Hematopoietic multipotent progenitor cell treated with erythropoietin and hydrocortisone succinate and interleukin-3 and kit ligand, for 6 days (in vitro differentiated cells): ENCODE measurements around the gene TMEM266.

Experiments
- DNase-seq: peaks from one replicate; pipeline ENCODE4 v3.0.0-alpha.2; 2015

The TMEM266 gene

DNA sequence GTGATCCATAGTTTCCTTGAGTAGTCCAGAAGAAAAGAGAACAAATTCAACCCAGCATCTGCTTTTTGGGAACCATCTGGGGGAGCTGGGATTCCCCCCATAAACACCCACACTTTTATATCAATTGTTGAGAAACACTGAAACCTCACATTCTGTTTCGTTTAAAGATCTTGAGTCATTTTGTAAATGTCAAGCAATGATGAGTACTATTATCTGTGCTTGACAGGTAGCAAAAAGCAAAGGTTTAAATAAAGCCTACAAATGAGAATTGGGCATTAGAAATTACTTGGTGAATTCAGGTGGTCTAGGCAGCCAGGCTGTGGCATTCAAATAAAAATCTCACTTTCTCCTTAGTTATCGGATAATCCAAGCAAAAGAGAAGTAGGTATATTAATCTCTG lies 75.7 kb downstream of the TMEM266 start:
- DNase-seq: no peak

DNA sequence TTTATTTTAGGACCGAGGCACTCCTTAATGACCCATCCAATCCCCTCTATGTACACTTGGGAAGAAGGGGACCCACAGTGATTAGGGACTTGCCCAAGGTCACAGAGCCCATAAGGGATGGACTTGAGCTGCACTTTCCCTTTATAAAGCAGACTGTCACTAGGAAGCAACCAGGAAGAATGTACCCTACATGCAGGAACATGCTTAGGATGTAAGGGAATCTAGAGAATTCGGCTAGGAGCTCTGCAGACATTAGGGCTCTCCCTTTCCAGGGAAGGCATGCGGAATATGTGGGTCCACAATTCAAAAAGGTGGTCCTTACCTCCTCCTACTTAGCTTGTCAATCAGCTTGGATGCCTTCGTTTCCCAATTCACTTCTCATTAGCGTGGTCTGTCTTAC lies 78.7 kb downstream of the TMEM266 start:
- DNase-seq: no peak

DNA sequence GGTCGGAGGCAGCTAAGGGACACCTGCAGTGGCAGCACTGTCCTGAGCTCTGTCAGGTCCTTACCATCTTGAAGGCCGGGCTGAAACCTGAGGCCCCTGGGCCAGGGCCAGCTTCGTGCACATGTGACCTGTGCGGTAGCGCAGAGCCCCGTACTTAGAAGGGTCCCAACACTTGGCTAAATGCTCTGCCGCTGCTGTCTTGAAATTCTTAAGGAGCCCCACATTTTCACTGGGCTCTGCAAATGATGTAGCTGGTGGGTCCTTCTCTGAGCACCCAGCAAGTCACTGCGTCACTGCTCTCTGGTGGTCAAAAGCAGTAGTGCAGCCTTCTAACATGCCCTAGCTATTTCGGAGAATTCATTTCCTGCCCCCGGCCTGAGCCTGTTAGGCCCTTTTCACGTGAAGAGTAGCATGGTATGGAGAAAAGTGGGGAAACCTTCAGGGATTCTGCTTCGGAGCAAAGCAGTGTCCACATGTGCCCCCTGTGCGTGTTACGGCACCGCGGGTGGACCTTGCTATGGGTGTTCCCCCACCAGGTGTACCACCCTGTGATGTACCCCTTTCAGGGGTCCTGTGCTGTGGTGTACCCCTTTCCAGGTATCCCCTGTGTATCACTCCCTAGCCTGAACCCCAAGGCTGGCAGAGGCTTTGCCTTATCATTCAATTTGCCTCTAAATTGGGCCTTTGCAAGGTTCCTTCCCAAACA lies 79.7 kb downstream of the TMEM266 start:
- DNase-seq: peak; percentile 89

DNA sequence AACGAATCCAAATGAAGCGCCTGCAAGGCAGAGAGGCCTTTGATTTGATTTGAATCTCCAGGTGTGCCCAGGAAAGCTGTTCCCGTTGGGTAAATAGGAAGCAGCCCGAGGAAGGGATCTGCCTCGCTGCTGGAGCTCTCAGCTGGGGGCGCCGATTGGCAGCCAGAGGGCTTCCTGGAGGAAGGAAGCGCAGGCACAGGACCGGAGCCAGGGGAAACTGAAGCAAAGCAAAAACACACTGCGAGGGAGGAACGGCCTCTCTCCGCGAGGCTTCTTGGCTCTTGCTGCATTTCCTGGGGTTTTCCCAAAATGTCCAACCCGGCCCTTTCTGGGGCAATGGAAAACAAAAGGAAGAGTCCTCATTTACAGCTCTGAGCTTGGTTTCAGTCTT lies 80.3 kb downstream of the TMEM266 start:
- DNase-seq: no peak

DNA sequence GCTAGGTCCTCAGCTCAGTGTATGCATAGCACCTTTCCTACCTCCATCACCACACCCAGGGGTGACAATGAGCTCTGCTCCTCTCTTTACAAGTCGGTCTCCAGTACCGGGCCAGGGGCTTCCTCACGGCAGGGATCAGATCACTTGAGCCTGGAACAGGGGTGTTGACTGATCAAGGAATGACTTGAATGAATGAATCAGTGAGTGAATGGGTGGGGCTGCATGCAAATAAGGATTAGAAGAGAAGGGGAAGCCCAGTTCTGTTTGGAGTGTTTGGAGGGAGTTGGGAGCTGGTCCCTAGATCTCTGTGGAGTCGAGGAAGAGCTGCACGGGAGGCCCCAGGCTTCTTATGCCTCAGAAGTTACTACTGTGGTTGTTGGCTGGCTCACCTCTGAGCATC lies 87.0 kb downstream of the TMEM266 start:
- DNase-seq: no peak

DNA sequence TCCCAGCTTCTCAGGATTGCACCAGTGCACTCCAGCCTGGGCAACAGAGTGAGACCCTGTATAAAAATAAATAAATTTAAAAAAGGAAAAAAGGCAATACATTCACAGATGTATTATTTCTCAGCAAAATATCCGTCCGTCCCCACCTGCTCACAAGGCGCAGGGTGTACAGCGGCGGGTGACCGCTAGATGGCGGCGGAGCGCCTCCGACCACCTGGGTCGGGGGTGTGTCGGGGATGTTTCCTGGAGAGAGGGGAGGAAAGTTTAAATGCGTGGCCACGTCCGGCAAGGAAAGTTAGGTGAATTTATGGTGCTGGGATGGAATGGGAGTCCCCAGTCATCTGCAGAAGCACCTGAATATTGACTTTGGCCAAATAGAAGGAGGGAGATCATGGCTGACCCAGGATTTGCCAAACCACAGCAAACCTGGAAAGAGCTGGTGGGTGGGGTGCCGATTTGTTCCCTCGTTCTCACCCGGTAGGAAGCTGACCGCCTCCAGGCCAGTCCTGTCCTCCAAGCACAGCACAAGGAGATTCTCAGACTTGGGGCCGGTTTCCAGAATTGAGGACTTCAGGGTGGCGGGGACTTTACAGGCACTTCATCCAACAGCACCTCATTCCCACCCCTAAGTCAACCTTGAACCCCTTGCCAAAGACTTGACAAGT lies 88.3 kb downstream of the TMEM266 start:
- DNase-seq: peak; percentile 58

DNA sequence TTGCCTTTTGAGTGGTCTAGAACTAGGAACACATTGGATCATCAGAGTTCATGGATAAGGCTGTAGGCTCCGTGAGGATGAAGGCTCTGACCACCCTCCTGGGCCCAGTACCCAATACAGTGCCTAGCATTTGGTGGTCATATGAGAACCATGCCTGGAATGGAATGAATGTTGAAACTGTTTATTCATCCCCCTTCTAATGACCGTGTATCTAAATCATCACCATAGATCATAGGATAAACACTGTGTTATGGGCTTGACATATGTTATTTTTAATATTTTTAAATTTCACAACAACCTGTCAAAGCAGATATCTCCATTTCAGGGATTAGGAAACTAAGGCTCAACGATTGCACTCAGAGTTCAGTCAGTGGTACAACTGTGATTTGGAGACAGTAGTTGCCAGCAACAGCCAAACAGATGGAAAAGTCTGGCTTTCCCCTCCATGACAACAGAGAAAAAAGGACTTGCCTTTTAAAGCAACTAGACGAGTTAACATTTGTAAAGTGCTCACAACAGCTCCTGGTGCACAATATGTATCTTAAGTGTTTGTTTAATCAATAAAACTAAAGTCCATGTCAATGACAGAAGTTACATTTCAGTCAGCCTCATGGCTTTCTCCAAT lies 89.6 kb downstream of the TMEM266 start:
- no peak for DNase-seq

DNA sequence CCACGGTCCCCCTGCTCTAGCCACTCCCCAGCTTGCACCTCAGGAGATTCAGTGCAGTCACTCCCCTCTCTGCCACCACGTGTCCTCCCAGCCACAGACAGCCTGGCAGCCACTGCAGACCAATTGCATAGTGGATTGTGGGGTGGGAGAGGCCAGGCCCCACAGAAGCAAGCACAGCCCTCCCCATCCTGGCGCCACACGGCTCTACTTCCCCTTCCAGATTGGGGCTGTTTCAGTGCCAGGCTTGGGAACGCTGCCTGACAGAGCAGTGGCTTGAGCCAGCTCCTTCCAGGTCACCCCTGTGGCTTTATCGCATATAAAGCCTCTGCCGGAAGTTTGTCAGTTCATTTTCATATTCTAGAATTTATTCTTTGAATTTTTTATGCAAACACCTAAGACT lies 90.7 kb downstream of the TMEM266 start:
- peak; percentile 47 for DNase-seq

DNA sequence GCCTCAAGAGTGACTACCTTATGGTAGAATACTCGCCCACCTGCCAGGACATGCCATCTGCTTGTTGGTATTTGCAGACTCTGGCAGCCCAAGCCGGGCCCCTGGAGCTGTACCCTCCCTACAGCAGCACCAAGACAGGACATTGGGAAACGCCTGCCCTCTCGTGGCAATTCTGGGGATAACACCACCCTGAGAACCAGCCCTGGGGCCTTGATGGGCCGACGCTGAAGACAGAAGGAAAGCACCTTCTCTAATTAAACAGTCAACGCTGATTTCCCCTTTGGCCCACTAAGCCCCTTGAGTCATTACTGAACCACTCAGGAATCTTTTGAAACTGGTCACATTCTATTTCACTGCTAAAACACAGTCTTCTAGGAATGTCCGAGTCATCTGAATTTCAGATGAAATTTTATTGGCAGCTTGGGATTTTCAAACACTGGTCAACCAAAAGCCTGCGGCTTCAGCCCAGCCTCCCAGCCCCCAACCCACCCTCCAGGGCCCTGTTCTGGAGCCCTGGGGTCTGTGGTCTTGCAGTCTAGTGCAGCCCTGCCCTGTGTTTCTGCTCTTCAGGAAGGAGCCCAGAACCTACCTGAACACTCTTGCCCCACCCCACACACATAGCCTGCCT lies 91.3 kb downstream of the TMEM266 start:
- peak; percentile 80 for DNase-seq

DNA sequence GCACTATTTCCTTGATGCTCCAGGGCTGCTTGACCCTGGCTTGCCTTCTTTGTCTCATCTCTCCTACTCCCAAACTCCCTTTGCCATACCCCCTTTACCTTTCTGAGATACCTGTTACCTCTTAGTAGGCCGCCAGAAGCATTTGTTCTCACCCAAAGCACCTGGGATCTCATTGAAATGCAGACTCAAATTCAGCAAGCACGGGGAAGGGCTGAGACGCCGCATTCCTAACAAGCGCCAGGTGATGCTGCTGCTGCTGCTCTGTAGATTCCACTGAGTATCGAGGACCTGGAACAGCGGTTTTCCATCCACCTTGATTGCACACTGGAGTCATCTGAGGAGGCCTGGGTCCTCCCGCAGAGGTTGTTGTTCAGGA lies 91.8 kb downstream of the TMEM266 start:
- no peak for DNase-seq

DNA sequence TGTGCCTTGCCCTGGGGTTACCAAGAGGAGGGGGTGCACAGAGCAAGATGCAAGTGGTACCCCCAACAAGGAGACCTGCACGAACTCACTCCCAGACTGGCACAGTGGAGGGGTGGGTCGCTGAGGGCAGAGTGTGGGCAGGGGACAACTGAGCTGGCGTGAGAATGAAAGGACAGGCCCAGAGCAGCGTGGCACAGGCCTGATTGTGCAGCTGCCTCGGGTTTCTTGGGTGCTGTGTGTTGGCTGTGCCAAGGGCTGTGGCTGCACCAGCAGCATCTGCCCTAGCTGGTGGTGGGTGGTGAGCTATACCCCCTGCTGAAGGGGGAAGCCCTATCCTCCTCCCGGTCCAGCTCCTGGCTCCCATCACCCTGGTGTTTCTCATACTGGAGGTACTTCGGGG lies 92.4 kb downstream of the TMEM266 start:
- no peak for DNase-seq

DNA sequence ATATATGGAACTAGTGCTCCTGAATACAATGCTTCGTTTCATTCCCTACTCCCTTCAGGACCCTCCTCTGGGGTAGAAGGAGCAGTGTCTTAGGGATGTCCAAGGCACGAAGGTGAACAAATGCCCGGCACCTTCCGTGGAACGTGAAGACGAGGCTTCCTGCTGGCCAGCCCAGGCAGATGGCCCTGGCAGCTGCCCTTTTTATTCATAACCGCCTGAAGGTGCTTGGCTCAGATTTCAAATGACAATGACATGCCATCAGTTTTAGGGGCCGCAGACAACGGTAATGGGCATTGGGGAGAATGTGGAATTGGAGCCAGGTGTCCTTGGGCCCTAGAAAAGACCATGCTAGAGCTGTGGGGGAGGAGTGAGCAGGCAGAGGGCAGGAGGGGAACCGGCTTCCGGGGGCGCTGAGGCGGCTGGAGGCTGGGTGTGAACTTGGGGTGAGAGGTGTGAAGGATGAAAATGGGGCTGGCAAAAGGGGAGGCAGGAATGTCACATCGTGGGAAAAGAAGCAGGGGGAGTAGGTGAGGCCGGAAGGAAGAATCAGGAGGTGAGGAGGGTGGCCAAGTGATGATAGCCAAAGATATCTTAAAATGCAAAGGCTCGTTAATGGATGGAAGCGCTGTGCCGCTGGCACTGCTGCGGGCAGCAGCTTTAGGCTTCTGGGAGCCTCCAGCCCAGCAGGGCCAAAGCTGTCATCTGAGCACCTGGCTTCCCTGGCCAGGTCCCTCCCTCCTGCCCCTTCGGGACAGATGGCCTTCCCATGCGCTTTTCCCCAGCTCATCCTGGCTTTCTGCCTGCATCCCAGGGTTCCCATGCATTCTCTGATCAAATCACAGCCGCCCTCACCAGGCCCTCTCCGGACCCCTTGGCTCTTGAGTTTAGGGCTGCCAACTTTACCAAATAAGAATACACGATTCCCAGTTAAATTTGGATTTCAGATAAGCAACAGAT lies 93.7 kb downstream of the TMEM266 start:
- no peak for DNase-seq

DNA sequence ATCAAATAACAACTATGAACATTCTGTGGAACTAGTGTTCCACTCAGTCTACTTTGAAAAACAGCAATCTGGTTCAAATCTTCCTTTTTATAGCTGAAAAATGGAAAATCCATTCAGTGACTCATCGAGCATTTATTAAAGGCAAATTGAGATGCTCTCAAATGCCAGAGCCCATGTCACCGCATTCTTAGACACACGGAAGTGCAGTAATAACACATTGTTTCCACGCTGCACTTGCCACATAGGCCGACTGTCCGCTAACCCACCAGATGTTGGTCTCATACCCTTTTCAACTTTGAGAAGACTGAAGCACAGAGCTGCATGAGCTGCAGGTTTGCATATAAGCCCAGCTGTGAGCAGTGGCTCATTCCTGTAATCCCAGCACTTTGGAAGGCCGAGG lies 95.9 kb downstream of the TMEM266 start:
- DNase-seq: no peak

DNA sequence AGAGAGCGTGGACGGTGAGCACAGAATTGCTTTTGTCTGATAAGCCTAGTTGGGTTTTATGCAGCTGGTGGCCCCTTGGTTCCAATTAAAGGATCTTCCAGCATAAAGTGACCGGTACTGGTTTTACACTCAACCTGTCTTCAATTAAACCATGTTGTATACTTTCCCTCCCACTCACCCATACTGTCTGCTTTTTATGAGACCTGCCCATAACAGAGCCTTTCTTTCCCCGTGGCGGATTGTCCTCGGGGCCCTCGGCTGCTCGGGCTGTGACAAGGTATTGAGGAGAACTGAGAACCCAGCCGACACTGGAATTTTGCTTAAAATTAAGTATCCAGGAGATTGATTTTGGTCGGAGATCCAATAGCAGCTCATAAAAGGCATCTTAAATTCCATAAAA lies 98.4 kb downstream of the TMEM266 start:
- DNase-seq: no peak

DNA sequence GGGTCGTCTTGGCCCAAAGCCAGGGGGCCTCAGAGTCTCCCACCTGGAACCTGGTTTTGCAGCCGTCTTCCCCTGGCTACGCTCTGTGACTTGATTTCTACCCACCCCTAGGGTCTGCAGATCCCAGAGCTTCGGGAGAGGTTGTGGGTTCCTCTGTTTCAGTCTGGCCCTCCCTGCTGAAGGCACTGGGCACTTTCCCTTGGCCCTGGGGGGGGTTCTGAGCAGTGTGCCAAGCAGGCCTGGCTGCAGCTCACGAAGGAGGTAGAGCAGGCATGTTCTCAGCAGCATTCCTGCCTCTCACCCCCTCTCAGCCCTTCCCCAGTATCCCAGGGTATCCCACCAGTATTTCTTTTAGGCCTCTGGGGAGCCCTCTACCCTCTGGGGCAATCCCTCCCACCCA lies 99.0 kb downstream of the TMEM266 start:
- DNase-seq: no peak

DNA sequence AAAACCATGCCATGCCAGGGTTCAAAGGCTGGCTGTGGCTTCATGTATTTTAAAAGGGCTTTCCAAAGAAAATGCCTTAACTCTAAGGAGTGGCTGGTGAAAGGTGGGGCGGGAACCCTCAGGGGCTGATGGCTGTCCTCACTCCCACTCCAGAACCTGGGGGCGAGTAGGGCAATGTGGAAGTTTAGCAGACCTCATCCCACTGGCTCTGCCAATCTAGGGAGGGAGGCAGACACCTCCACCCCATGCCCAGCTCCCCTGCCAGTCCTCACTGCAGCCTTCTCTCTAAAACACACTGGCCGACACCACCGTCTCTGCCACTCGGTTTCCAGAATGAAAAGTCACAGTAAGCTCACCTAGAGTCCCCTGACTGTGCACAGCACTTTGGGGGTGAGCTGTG lies 99.5 kb downstream of the TMEM266 start:
- DNase-seq: no peak

DNA sequence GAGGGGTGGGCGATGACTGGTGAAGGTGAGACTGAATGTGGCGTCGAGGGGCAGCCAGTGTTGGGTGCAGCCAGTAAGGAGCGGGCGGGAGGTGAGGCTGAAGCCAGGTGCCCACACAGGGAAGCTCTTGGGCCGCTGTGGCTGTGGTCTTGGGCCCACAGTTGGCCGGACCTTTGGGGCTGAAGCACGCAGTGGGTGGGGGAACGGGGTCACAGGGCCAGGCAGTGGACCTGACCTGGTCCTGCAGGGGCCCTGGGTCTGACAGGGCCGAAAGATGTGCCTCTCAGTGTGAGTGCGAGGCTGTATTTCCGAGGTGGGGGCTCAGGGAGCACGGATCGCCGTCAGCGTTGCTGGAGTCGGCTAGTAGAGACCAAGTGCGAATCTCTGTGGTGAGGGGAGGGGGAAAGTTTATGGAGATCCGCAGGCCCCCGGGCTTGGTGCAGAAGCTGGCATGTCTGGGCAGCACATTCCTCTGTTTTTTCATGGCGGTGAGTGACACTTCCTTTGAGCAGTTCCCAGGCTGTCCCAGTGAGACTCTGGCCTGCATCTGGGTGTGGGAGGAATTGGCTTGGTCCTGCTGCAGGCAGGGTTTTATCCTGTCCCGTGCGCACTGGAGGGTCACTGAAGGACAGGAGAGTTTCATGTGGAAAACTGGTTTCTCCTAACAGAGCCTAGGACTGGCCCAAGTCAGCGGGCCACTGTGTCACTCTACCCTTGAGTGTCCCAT lies 100.8 kb downstream of the TMEM266 start:
- no peak for DNase-seq

DNA sequence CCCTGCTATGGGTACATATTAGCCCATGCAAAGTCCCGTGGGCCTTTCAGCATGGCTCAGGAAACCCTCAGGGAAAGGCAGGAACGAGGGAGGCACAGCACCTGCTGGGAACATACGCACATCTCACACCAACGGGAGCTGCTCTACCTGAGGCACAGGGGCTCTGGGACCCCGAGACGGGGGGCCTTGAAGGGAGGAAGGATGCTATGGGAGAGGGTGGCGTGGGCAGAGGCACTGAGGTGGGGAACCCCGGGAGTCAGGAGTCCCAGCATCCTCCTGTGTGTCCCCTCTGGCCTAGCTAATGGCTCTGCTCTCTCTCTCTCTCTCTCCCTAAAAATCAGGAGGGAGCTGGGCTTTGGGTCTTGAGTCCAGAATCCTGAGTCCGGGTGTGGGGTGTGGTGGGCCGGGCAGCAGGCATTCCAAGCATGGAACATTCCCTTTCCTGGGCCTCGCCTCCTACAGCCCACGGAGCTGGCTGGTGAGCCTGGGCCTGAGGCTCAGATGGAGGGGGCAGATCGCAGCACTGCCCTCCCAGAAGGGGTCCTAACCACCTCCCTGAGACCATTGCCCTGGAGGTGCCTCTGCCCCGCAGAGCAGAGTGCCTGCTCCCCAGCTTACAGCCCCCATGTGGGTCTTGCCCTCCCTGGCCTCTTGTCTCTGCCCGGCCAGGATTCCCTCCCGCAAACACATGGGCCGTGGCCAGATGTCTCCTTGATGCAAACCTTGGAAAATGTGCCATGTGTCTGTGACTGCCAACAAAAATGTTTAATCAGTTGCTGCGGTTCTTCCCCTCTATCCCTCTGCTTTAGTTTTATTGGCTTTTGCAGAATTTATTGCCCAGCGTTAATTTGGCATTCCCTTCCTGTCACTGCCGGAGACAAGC lies 101.6 kb downstream of the TMEM266 start:
- DNase-seq: no peak

DNA sequence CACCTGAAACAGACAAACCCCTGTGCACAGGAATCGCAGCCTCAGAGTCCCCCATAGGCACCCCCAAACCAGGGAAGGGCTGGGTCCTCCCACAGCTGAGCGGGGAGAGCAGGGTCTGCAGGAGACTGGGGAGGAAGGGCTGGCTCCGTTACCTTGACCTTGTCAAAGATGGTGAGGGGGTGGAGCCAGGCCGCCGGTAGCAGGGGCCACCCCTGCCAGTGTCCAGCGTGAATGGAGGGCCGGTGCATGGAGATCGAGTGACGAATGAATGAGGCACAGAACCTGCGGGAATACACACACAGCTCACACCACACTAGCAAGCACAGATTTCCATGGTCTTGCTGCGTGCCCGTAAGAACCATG lies 102.2 kb downstream of the TMEM266 start:
- DNase-seq: no peak

DNA sequence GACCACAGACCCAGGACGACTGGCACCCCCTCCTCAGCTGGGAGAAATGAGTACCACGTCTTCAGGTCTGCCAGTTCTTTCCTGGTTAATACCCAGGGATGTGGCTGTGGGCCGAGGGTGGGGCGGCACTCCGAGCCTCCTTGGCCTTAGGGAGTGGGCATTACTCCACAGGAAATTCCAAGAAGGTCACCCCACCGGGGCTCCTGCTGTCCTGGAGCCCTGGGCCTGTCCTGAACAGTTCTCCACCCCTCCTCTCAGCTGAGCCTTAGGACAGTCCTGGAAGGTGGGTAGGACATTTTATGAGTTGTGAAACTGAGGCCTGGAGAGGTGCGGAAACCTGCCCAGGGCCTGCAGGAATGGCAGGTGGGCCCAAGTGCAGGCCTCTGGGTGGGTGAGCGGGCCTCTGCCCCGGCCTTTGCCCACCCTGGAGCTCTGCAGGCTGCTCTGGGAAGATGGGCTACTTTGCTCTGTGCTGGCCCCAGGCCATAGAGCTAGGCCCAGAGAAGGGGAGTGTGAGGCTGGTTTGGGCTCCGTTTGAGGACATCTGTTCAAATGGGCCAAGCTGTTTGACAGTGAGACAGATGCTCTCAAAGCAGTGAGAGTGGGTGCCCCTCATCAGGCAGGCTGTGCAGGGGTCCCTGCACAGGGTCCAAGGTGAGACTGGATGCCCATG lies 103.1 kb downstream of the TMEM266 start:
- no peak for DNase-seq
